Stimulated activated naive CD8-positive, alpha-beta T cell treated with anti-CD3 and anti-CD28 coated beads, Interleukin-15, amount 100 ng/mL, for 72 hours (primary cell): ENCODE data around the gene SCD.
A peak's percentile ranks its signal among the peaks of the same experiment; 100 is the strongest.
"Not testable (repeated sequence)": the region's sequence is repeated elsewhere in the genome, so short reads cannot be mapped to it uniquely, and the experiment has no call there.

Experiments
- ATAC-seq: fragments of 150-1000 bp; cut with Tn5 transposase; 2 replicates; pipeline ENCODE4 v1.10.0; 2021; ENCODE audit warnings: mild to moderate bottlenecking, moderate library complexity
- DNase-seq, 2 donors: peaks; one replicate each; pipeline ENCODE4 v3.0.0; 2021 to 2022
- H3K27ac Mint-ChIP-seq, 2 donors: one replicate each; pipeline ENCODE4 v1.8.0; 2022; ENCODE audit warnings: mild to moderate bottlenecking in 2 of 2, mixed read lengths in 2 of 2, moderate library complexity in 2 of 2
- H3K27me3 Mint-ChIP-seq: one replicate; pipeline ENCODE4 v1.8.0; 2022; ENCODE audit warnings: mixed read lengths
- H3K4me1 Mint-ChIP-seq: one replicate; pipeline ENCODE4 v1.8.0; 2022; ENCODE audit warnings: mild to moderate bottlenecking, mixed read lengths
- H3K4me3 Mint-ChIP-seq, 2 donors: one replicate each; pipeline ENCODE4 v1.8.0; 2022; ENCODE audit warnings: mild to moderate bottlenecking in 2 of 2, mixed read lengths in 2 of 2, moderate library complexity in 1 of 2
- H3K9me3 Mint-ChIP-seq, 2 donors: one replicate each; pipeline ENCODE4 v1.8.0; 2022; ENCODE audit warnings: mixed read lengths in 2 of 2

The SCD gene

GRCh38 chr10:100370714-100371481 is 23.9 kb downstream of the SCD start:
- no peaks in the 10 kb centered on the region for H3K27me3 Mint-ChIP-seq
- H3K4me1 Mint-ChIP-seq = peaks cover 6% of the 10 kb centered on the region
- peak; percentile 72 for ATAC-seq
- no peaks in the 10 kb centered on the region for H3K9me3 Mint-ChIP-seq
- DNase-seq = peak; percentile 63 to 75
- H3K27ac Mint-ChIP-seq = peak overlapping the region; percentile 93 to 97
- peak overlapping the region; percentile 68 to 72 for H3K4me3 Mint-ChIP-seq

GRCh38 chr10:100371482-100372027 is 24.5 kb downstream of the SCD start:
- no peak for DNase-seq
- Mint-ChIP-seq H3K4me1 (peaks cover 7% of the 10 kb centered on the region), H3K27ac (peak overlapping the region; percentile 94 to 97), H3K27me3 (no peaks in the 10 kb centered on the region), H3K9me3 (no peaks in the 10 kb centered on the region), H3K4me3 (peak overlapping the region; percentile 68 to 72)
- peak; percentile 0 for ATAC-seq

GRCh38 chr10:100372415-100373297 is 25.6 kb downstream of the SCD start:
- Mint-ChIP-seq H3K4me3 (no peak overlapping the region), H3K4me1 (peaks cover 14% of the 10 kb centered on the region)
- ATAC-seq = no peak

GRCh38 chr10:100373298-100374199 is 26.5 kb downstream of the SCD start:
- H3K9me3 Mint-ChIP-seq = no peaks in the 10 kb centered on the region
- DNase-seq (peak; percentile 89 to 96), ATAC-seq (peak; percentile 92)
- no peaks in the 10 kb centered on the region for H3K27me3 Mint-ChIP-seq
- H3K27ac Mint-ChIP-seq = no peak overlapping the region
- peaks cover 22% of the 10 kb centered on the region for H3K4me1 Mint-ChIP-seq
- no peak overlapping the region for H3K4me3 Mint-ChIP-seq

More at GRCh38 chr10:100372415-100373297, 25.6 kb downstream of the SCD start:
- H3K27ac Mint-ChIP-seq = peak overlapping the region; percentile 39 to 94
- DNase-seq = no peak
- H3K27me3 Mint-ChIP-seq = no peaks in the 10 kb centered on the region
- H3K9me3 Mint-ChIP-seq = no peaks in the 10 kb centered on the region

- no peak for DNase-seq
- Mint-ChIP-seq H3K27me3 (no peaks in the 10 kb centered on the region), H3K4me1 (peaks cover 22% of the 10 kb centered on the region), H3K9me3 (no peaks in the 10 kb centered on the region), H3K27ac (no peak overlapping the region), H3K4me3 (no peak overlapping the region)
- no peak for ATAC-seq
Measured at GRCh38 chr10:100374200-100374655, 27.2 kb downstream of the SCD start.

- H3K4me1 Mint-ChIP-seq = peaks cover 22% of the 10 kb centered on the region
- not testable (repeated sequence) for H3K27me3 Mint-ChIP-seq, DNase-seq, H3K9me3 Mint-ChIP-seq, ATAC-seq, H3K4me3 Mint-ChIP-seq, H3K27ac Mint-ChIP-seq
Measured at GRCh38 chr10:100374677-100375353, 27.8 kb downstream of the SCD start.

- H3K4me1 Mint-ChIP-seq = peaks cover 24% of the 10 kb centered on the region
- H3K27me3 Mint-ChIP-seq = not testable (repeated sequence)
Measured at GRCh38 chr10:100376656-100377055, 29.6 kb downstream of the SCD start.

GRCh38 chr10:100377830-100378229 is 30.8 kb downstream of the SCD start:
- peaks cover 29% of the 10 kb centered on the region for H3K4me1 Mint-ChIP-seq
- H3K27ac Mint-ChIP-seq = peak overlapping the region in 1 of 2 donors; percentile 54
- no peak for ATAC-seq
- no peaks in the 10 kb centered on the region for H3K27me3 Mint-ChIP-seq
- no peaks in the 10 kb centered on the region for H3K9me3 Mint-ChIP-seq
- no peak overlapping the region for H3K4me3 Mint-ChIP-seq
- no peak for DNase-seq

More at GRCh38 chr10:100376656-100377055, 29.6 kb downstream of the SCD start:
- peak overlapping the region in 1 of 2 donors; percentile 4 for H3K4me3 Mint-ChIP-seq
- not testable (repeated sequence) for ATAC-seq, DNase-seq, H3K27ac Mint-ChIP-seq, H3K9me3 Mint-ChIP-seq

GRCh38 chr10:100380400-100380799 is 33.4 kb downstream of the SCD start:
- DNase-seq (no peak), ATAC-seq (no peak)
- no peak overlapping the region for H3K4me3 Mint-ChIP-seq
- H3K4me1 Mint-ChIP-seq = peaks cover 29% of the 10 kb centered on the region
- no peaks in the 10 kb centered on the region for H3K27me3 Mint-ChIP-seq
- no peak overlapping the region for H3K27ac Mint-ChIP-seq
- H3K9me3 Mint-ChIP-seq = no peaks in the 10 kb centered on the region

- Mint-ChIP-seq H3K27me3 (no peaks in the 10 kb centered on the region), H3K27ac (no peak overlapping the region), H3K4me1 (peaks cover 16% of the 10 kb centered on the region), H3K4me3 (no peak overlapping the region), H3K9me3 (no peaks in the 10 kb centered on the region)
- DNase-seq (no peak), ATAC-seq (no peak)
Measured at GRCh38 chr10:100382553-100382952, 35.5 kb downstream of the SCD start.

GRCh38 chr10:100383251-100383650 is 36.2 kb downstream of the SCD start:
- Mint-ChIP-seq H3K4me3 (no peak overlapping the region), H3K27ac (no peak overlapping the region), H3K4me1 (peaks cover 9% of the 10 kb centered on the region), H3K27me3 (no peaks in the 10 kb centered on the region), H3K9me3 (no peaks in the 10 kb centered on the region)
- ATAC-seq (no peak), DNase-seq (no peak)

- no peak for DNase-seq
- no peaks in the 10 kb centered on the region for H3K27me3 Mint-ChIP-seq
- H3K9me3 Mint-ChIP-seq = no peaks in the 10 kb centered on the region
- no peaks in the 10 kb centered on the region for H3K4me1 Mint-ChIP-seq
- H3K4me3 Mint-ChIP-seq = no peak overlapping the region
- no peak for ATAC-seq
- H3K27ac Mint-ChIP-seq = peak overlapping the region in 1 of 2 donors; percentile 11
Measured at GRCh38 chr10:100391163-100392002, 44.4 kb downstream of the SCD start.

GRCh38 chr10:100392686-100393003 is 45.6 kb downstream of the SCD start:
- Mint-ChIP-seq H3K27ac (no peak overlapping the region), H3K4me1 (no peaks in the 10 kb centered on the region), H3K4me3 (no peak overlapping the region), H3K27me3 (no peaks in the 10 kb centered on the region), H3K9me3 (no peaks in the 10 kb centered on the region)
- DNase-seq (no peak), ATAC-seq (no peak)

GRCh38 chr10:100395626-100396025 is 48.6 kb downstream of the SCD start:
- Mint-ChIP-seq H3K27me3 (no peaks in the 10 kb centered on the region), H3K4me1 (no peaks in the 10 kb centered on the region), H3K27ac (no peak overlapping the region), H3K4me3 (no peak overlapping the region), H3K9me3 (no peaks in the 10 kb centered on the region)
- DNase-seq (no peak), ATAC-seq (no peak)
